NB4 (cell line): ENCODE data around the gene BAIAP3.

ENCODE experiments used
- CTCF ChIP-seq: IDR thresholded peaks from one replicate; pipeline ENCODE4 v1.5.1; 2012; ENCODE audit warnings: low read depth, low read length
- POLR2A ChIP-seq: IDR thresholded peaks from 2 replicates; pipeline ENCODE4 v1.6.1; 2011; ENCODE audit warnings: mild to moderate bottlenecking; ENCODE audit not compliant: insufficient read length; ENCODE audit errors: extremely low read depth

- TF ChIP-seq CTCF (no peak), POLR2A (no peak)
These were observed 15.0 kb downstream of the BAIAP3 start for GRCh38 chr16:1348441-1348840.
